Retinal pigment epithelial cell (primary cell): ENCODE measurements around the gene RELB.

Experiments used
- DNase-seq: peaks from one replicate; pipeline ENCODE4 v3.0.0-alpha.2; 2010; ENCODE audit warnings: low read depth
- H3K4me3 ChIP-seq: 2 replicates; pipeline ENCODE4 v1.5.1; 2011; ENCODE audit warnings: mild to moderate bottlenecking, low read length, control low read depth, moderate library complexity
- TF ChIP-seq, protein P1 (sequence below): conservative IDR thresholded peaks from 2 replicates; pipeline ENCODE4 v1.5.1; 2011; ENCODE audit warnings: low read depth, low read length, control low read depth, inconsistent platforms

The RELB gene

DNA sequence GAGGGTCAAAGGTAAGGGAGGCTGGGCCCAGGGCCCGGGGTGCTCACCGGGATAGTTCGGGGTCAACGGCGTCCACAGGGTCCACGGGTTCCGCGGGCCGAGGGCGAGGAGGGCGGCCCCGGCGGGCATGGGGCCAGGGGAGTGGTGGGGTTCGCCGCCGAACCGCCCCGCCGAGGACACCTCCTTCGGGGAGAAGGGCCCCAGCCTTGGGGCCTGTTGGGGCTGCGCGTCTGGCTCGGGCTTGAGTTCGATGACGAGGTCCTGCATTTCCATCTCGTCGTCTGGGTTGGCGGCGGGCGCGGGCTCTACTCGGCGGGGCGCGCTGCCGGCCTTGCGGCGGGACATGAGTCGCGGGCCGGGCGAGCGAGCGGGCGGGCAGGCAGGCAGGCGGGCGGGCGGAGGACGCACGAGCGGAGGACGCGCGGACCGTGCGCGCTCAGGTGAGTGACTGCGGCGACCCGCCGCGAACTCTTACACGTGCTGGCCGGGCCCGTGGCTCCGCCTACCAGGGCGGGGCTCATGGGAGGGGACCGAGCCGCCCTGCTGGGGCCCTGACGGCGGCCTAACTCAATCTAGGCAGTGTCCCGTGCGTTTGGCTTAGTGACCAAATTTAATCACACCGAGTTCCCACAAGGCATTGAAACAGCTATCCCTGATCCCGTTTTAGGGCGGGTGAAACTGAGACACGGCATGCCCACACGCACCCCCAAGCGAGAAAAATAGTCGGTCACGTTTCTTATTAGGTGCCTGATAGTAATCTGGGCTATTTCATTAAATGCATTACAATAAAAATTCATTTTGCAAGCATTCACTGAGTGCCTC is 75.0 kb downstream of the RELB start, which contains the start of gene ZNF296:
Gene ZNF296 (minus strand): TSS at position 450 of the 822 bp plus-strand sequence. CDS start 105 bp downstream, at position 345.
- H3K4me3 ChIP-seq = peak within 1 kb of the TSS; percentile 46
- TF ChIP-seq, protein P1, sequence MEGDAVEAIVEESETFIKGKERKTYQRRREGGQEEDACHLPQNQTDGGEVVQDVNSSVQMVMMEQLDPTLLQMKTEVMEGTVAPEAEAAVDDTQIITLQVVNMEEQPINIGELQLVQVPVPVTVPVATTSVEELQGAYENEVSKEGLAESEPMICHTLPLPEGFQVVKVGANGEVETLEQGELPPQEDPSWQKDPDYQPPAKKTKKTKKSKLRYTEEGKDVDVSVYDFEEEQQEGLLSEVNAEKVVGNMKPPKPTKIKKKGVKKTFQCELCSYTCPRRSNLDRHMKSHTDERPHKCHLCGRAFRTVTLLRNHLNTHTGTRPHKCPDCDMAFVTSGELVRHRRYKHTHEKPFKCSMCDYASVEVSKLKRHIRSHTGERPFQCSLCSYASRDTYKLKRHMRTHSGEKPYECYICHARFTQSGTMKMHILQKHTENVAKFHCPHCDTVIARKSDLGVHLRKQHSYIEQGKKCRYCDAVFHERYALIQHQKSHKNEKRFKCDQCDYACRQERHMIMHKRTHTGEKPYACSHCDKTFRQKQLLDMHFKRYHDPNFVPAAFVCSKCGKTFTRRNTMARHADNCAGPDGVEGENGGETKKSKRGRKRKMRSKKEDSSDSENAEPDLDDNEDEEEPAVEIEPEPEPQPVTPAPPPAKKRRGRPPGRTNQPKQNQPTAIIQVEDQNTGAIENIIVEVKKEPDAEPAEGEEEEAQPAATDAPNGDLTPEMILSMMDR = no peak
- no peak for DNase-seq

DNA sequence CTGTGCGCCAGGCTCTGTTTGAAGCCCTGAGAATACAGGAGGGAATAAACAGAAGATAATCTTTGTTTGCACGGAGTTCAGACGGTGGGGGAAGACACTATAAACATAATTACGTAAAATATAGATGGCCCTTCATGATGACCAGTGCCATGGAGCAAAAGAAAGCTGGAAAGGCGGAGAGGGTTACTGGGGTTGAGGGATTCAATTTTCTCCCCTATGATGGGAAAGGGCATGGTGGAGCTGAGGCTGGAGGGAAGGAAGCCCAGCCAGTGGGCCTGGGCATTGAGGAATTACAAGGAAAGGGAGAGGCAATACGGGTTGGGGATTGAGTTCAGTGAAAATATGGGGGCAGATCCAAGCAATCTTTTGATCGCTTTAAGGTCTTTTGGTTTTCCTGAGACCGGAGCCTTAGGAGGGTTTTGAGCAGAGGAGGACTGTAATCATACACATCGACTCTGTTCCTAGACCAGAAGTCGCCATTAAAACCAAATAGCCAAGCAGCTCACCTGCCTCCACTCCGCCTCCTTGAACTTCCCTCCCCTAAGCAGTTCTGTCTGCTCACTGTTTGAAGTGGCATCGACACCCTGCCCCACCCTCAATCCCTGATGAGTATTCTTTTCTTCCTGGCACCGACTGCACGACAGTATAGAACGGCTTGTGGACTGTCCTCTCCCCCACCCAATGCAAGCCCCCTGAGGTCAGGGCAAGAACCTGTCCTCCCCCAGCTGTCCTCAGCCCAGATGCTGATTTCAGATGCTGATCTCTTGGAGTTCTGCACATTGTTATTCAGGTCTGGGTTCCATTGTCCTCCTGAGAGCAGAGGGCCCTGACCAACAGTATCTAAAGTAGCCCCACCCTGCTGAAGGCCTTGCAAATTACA is 75.8 kb downstream of the RELB start:
- H3K4me3 ChIP-seq = peak overlapping the region; percentile 46
- TF ChIP-seq, protein P1 = no peak
- DNase-seq = no peak

DNA sequence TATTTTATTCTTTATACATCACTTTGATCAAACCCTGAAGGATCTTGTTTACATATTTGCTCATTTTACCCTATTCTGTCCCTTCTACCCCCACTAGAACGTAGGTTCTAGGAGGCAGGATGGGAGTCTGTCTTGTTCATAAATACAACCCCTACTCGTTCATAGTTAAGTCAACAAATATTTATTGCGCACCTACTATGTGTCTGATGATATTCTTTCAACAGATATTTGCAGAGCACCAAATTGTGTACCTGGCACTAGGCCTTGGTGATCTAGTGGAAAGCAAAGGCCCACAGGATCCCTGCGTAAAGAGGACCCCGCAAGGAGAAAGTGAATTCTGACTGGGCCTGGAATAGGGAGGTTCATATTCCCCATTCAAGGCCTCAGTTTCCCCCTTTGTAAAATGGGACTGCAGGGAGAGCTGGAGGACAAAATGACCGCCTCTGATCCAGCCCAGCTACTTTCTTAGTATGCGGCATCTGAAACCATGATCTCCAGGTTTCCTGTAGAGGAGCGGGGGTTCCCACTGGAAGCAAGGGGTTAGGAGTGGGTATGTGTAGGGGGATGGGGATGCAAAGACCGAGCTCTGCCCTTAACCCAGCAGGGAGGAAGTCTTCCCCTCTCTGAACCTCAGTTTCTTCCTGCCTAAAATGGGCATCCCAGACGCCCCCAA is 77.3 kb downstream of the RELB start:
- H3K4me3 ChIP-seq = peak overlapping the region; percentile 95
- DNase-seq = no peak
- TF ChIP-seq, protein P1 = no peak

DNA sequence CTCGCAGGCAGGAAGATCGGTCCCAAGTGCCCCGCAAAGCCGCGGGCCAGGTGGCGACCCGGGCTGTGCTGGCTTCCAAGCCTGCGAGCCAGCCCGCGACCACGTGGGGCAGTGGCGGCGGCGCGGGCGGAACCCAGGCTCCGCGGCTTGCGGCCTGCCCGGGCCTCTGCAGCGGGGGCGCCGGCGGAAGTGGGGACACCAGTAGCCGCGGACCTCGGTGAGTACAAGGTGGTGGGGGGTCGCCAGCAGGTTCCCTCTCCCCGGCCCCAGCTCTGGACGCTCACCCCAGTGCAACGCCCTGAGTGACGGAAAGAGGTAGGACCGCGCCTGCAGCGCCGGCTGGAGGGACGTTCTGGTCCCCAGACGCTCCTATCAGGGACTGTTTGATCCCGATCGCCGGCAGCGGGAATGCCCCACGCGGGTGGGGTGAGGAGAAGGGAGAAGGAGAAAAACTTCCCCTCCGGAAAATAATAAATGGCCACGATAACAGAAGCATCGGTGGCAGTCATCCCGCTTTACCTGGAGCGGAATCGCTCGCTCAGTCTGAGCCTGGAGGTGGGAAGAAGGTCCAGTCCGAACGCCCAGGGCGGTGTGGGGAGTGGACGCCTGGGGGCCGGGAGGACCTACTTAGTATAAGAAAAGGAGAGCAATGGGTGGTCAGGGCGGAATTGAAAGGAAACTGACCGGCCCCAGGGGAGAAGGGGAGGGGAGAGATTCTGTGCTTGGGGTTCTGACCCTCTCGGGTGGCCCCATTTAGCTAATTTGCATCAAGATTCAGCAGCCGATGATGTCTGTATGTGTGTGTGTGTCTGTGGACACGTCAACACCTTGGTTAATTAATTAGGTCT is 78.0 kb downstream of the RELB start, which contains the start of gene GEMIN7:
Gene GEMIN7 (plus strand): TSS at position 198 of the 848 bp plus-strand sequence. CDS start 10,855 bp downstream, outside the sequence.
- TF ChIP-seq, protein P1 = no peak
- peak within 1 kb of the TSS; percentile 95 for H3K4me3 ChIP-seq
- no peak for DNase-seq

DNA sequence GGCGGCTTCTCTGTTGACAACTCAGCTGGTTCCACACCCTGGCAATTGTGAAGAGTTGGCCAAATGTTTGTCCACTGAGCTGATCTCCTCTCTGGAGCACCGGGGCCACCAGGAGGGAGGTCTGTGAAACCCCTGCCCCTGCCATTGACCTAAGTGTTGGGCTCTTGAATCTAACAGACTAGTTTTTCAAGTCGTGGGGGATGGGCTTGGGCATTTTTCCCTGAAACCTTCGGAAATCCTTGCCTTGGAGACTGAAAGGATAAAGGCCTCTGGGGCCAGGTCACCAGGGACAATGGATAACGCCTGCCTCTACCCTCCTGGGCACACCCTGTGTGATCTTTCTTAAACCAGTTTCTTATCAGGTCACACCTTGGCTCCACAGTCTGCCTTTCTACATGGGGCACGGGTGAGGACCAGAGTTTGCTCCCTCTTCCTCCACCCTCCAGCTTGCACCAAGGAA is 78.7 kb downstream of the RELB start:
- DNase-seq = no peak
- TF ChIP-seq, protein P1 = no peak
- H3K4me3 ChIP-seq = peak overlapping the region; percentile 95

DNA sequence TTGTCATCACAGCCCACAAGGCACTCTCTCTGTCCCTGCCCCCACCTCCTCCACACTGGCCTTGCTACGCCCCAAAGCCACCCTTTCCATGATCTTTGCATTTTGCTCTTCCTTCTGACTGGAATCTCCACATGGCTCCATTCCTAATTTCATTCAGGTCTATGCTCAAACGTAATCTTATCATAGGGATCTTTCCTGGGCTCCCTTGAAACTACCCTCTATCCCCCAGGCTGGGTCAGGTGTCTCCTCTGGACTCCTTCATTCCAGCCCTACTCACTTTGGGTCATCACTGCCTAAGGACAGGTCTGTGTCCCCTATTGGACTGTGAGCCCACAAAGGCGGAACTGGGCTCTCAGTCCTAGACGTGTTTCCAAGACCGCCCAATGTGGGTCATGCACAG is 80.9 kb downstream of the RELB start:
- TF ChIP-seq, protein P1 = no peak
- no peak for DNase-seq

More for the DNA sequence above, 80.9 kb downstream of the RELB start:
- no peak overlapping the region for H3K4me3 ChIP-seq
